ENCODE results near the gene ABHD17C.
A peak's percentile ranks its signal among the peaks of the same experiment; 100 is the strongest.

ABHD17C gene

GRCh38 chr15:80711886-80712285, 16.8 kb downstream of the ABHD17C start:
- TF ChIP-seq CTCF (IDR thresholded peaks at IDR 0.05; ENCODE audit: insufficient read depth, low read length) (no peak), GABPA (IDR thresholded peaks at IDR 0.05; ENCODE audit: low read depth) (no peak), SPI1 (IDR thresholded peaks at IDR 0.05; ENCODE audit: borderline replicate concordance, low read depth) (no peak), POLR2AphosphoS5 (IDR thresholded peaks at IDR 0.05; ENCODE audit: low read depth) (no peak), REST (IDR thresholded peaks at IDR 0.05; ENCODE audit: insufficient replicate concordance, low read depth) (no peak)
- DNase-seq (ENCODE audit: low read depth in 1 of 2, low spot score in 1 of 2): no peak
- H3K27me3 ChIP-seq (ENCODE audit: insufficient read depth, poor library complexity, severe bottlenecking): no peaks in the 10 kb centered on the region
- H3K4me3 ChIP-seq (replicated peaks; ENCODE audit: insufficient read depth, low read length): no peak overlapping the region
- no peak overlapping the region for H3K27ac ChIP-seq (replicated peaks)

GRCh38 chr15:80712956-80713355, 17.8 kb downstream of the ABHD17C start:
- Histone ChIP-seq H3K27ac (replicated peaks) (no peak overlapping the region), H3K27me3 (ENCODE audit: insufficient read depth, poor library complexity, severe bottlenecking) (no peaks in the 10 kb centered on the region), H3K4me3 (replicated peaks; ENCODE audit: insufficient read depth, low read length) (no peak overlapping the region)
- TF ChIP-seq SPI1 (IDR thresholded peaks at IDR 0.05; ENCODE audit: borderline replicate concordance, low read depth) (no peak), CTCF (IDR thresholded peaks at IDR 0.05; ENCODE audit: insufficient read depth, low read length) (no peak), GABPA (IDR thresholded peaks at IDR 0.05; ENCODE audit: low read depth) (no peak), REST (IDR thresholded peaks at IDR 0.05; ENCODE audit: insufficient replicate concordance, low read depth) (no peak)
- no peak for DNase-seq (ENCODE audit: low read depth in 1 of 2, low spot score in 1 of 2)

- peak in 1 of 2 experiments; percentile 10 for DNase-seq (ENCODE audit: low read depth in 1 of 2, low spot score in 1 of 2)
- TF ChIP-seq POLR2AphosphoS5 (IDR thresholded peaks at IDR 0.05; ENCODE audit: low read depth): no peak
- TF ChIP-seq SPI1 (IDR thresholded peaks at IDR 0.05; ENCODE audit: borderline replicate concordance, low read depth): no peak
- no peak overlapping the region for H3K27ac ChIP-seq (replicated peaks)
- H3K27me3 ChIP-seq (ENCODE audit: insufficient read depth, poor library complexity, severe bottlenecking): no peaks in the 10 kb centered on the region
- H3K4me3 ChIP-seq (replicated peaks; ENCODE audit: insufficient read depth, low read length): no peak overlapping the region
These were observed 26.4 kb downstream of the ABHD17C start for GRCh38 chr15:80721476-80721875.

GRCh38 chr15:80722811-80723210, 27.7 kb downstream of the ABHD17C start:
- DNase-seq (ENCODE audit: low read depth in 1 of 2, low spot score in 1 of 2): no peak
- H3K27ac ChIP-seq (replicated peaks): no peak overlapping the region
- H3K27me3 ChIP-seq (ENCODE audit: insufficient read depth, poor library complexity, severe bottlenecking): no peaks in the 10 kb centered on the region
- TF ChIP-seq SPI1 (IDR thresholded peaks at IDR 0.05; ENCODE audit: borderline replicate concordance, low read depth): no peak
- no peak for TF ChIP-seq CTCF (IDR thresholded peaks at IDR 0.05; ENCODE audit: insufficient read depth, low read length)
- no peak for TF ChIP-seq GABPA (IDR thresholded peaks at IDR 0.05; ENCODE audit: low read depth)
- no peak for TF ChIP-seq POLR2AphosphoS5 (IDR thresholded peaks at IDR 0.05; ENCODE audit: low read depth)
- no peak for TF ChIP-seq REST (IDR thresholded peaks at IDR 0.05; ENCODE audit: insufficient replicate concordance, low read depth)
- no peak overlapping the region for H3K4me3 ChIP-seq (replicated peaks; ENCODE audit: insufficient read depth, low read length)
